Neural cell (in vitro differentiated cells): Measurements from ENCODE around the gene PHC1. TPM values are rescaled to one million over a fixed set of nuclear protein-coding genes. Genes with fewer than 3 reads are reported as not detected.
A peak's percentile ranks its signal among the peaks of the same experiment; 100 is the strongest.

Experiments used
- H2AFZ ChIP-seq: fragments of 200-600, 300-800 bp; sonication (generic), shearing (Covaris generic); 2 replicates; pipeline ENCODE4 v1.6.0; 2014; ENCODE audit warnings: low read depth, mild to moderate bottlenecking, antibody characterized with exemption, low read length, moderate library complexity
- H3F3A ChIP-seq: fragments of 200-600 bp; shearing (Covaris generic); 2 replicates; pipeline ENCODE4 v1.6.1; 2016; ENCODE audit warnings: mild to moderate bottlenecking, moderate library complexity, mixed read lengths, antibody characterized with exemption, low read length; ENCODE audit not compliant: insufficient read depth, poor library complexity, severe bottlenecking
- H3K27ac ChIP-seq: fragments of 200-600, 300-800 bp; sonication (generic), shearing (Covaris generic); 2 replicates; pipeline ENCODE4 v1.5.1; 2014; ENCODE audit warnings: mild to moderate bottlenecking, low read length, moderate library complexity
- H3K27me3 ChIP-seq: fragments of 300-800, 200-600 bp; sonication (generic), shearing (Covaris generic); 2 replicates; pipeline ENCODE4 v1.6.0; 2014; ENCODE audit warnings: mild to moderate bottlenecking, low read depth, low read length, moderate library complexity; ENCODE audit not compliant: insufficient read depth
- H3K36me3 ChIP-seq: fragments of 300-800, 200-600 bp; sonication (generic), shearing (Covaris generic); 2 replicates; pipeline ENCODE4 v1.5.1; 2014; ENCODE audit warnings: mild to moderate bottlenecking, antibody characterized with exemption, low read length, moderate library complexity; ENCODE audit not compliant: insufficient read depth
- H3K4me2 ChIP-seq: fragments of 300-800, 200-600 bp; sonication (generic), shearing (Covaris generic); 2 replicates; pipeline ENCODE4 v1.6.0; 2014; ENCODE audit warnings: mild to moderate bottlenecking, low read length
- H3K4me3 ChIP-seq: fragments of 300-800, 200-600 bp; sonication (generic), shearing (Covaris generic); 2 replicates; pipeline ENCODE4 v1.5.1; 2014; ENCODE audit warnings: mild to moderate bottlenecking, low read length, moderate library complexity
- H3K79me2 ChIP-seq: fragments of 200-600 bp; shearing (Covaris generic); replicated peaks from 2 replicates; pipeline ENCODE4 v1.6.0; 2014; ENCODE audit warnings: mild to moderate bottlenecking, low read length, moderate library complexity; ENCODE audit not compliant: insufficient read depth
- H3K9ac ChIP-seq: fragments of 300-800, 200-600 bp; sonication (generic), shearing (Covaris generic); 2 replicates; pipeline ENCODE4 v1.6.1; 2016; ENCODE audit warnings: mild to moderate bottlenecking, low read length, mixed read lengths
- H3K9me2 ChIP-seq: fragments of 200-600 bp; shearing (Covaris generic); 2 replicates; pipeline ENCODE4 v1.6.1; 2016; ENCODE audit warnings: mild to moderate bottlenecking, low read length, mixed read lengths; ENCODE audit not compliant: insufficient read depth
- H3K9me3 ChIP-seq: fragments of 200-600, 300-800 bp; sonication (generic), shearing (Covaris generic); 2 replicates; pipeline ENCODE4 v1.6.1; 2016; ENCODE audit warnings: mild to moderate bottlenecking, mixed run types, low read length, moderate library complexity, mixed read lengths
- H4K20me1 ChIP-seq: fragments of 200-600 bp; shearing (Covaris generic); 2 replicates; pipeline ENCODE4 v1.6.1; 2016; ENCODE audit warnings: mild to moderate bottlenecking, mixed run types; ENCODE audit not compliant: insufficient read depth
- CTCF ChIP-seq: fragments of 450-650 bp; IDR thresholded peaks from 2 replicates; pipeline ENCODE4 v1.5.1; 2014; ENCODE audit warnings: antibody characterized with exemption, mild to moderate bottlenecking, moderate library complexity; ENCODE audit not compliant: poor library complexity, severe bottlenecking
- EP300 ChIP-seq: fragments of 450-650 bp; conservative IDR thresholded peaks from 2 replicates; pipeline ENCODE4 v1.6.1; 2014; ENCODE audit warnings: antibody characterized with exemption, mild to moderate bottlenecking, moderate library complexity; ENCODE audit not compliant: poor library complexity, severe bottlenecking
- EZH2 ChIP-seq: fragments of 200-600, 300-800 bp; shearing (Covaris generic), sonication (generic); IDR thresholded peaks from 2 replicates; pipeline ENCODE4 v1.6.1; 2014; ENCODE audit warnings: antibody characterized with exemption, low read length, borderline replicate concordance, mild to moderate bottlenecking; ENCODE audit not compliant: insufficient read depth, poor library complexity, severe bottlenecking
- MXI1 ChIP-seq: fragments of 450-650 bp; conservative IDR thresholded peaks from 2 replicates; pipeline ENCODE4 v1.6.1; 2014; ENCODE audit warnings: antibody characterized with exemption, mild to moderate bottlenecking; ENCODE audit not compliant: poor library complexity, severe bottlenecking
- POLR2AphosphoS5 ChIP-seq: IDR thresholded peaks from 2 replicates; pipeline ENCODE4 v1.6.1; 2012
- RAD21 ChIP-seq: fragments of 450-650 bp; conservative IDR thresholded peaks from 2 replicates; pipeline ENCODE4 v1.6.1; 2014; ENCODE audit warnings: antibody characterized with exemption, mild to moderate bottlenecking, moderate library complexity
- REST ChIP-seq: IDR thresholded peaks from 2 replicates; pipeline ENCODE4 v1.6.1; 2012; ENCODE audit warnings: borderline replicate concordance
- SMC3 ChIP-seq: fragments of 450-650 bp; conservative IDR thresholded peaks from 2 replicates; pipeline ENCODE4 v1.6.1; 2014; ENCODE audit warnings: antibody characterized with exemption, mild to moderate bottlenecking, moderate library complexity; ENCODE audit not compliant: poor library complexity
- TAF1 ChIP-seq: IDR thresholded peaks from 2 replicates; pipeline ENCODE4 v1.6.1; 2012; ENCODE audit warnings: low read depth
- polyA plus RNA-seq: library from polyadenylated mRNA; depleted of rRNA; stranded (reverse); fragments of >200 nt; gene quantifications from 2 replicates; pipeline ENCODE4 v1.2.3, GENCODE V29; 2014

PHC1 gene
- polyA plus RNA-seq, 1 donor from 2014 or later: 104 TPM

- no peaks in the 10 kb centered on the region for H3K36me3 ChIP-seq
- H3K4me2 ChIP-seq: peak overlapping the region; percentile 92
- H4K20me1 ChIP-seq: no peaks in the 10 kb centered on the region
- H2AFZ ChIP-seq: peak overlapping the region; percentile 63
- peaks cover 35% of the 10 kb centered on the region for H3K79me2 ChIP-seq
- peak overlapping the region; percentile 82 for H3K9ac ChIP-seq
- no peaks in the 10 kb centered on the region for H3K27me3 ChIP-seq
- no peaks in the 10 kb centered on the region for H3K9me2 ChIP-seq
- no peaks in the 10 kb centered on the region for H3K9me3 ChIP-seq
- H3F3A ChIP-seq: no peaks in the 10 kb centered on the region
- TF ChIP-seq MXI1: no peak
- TF ChIP-seq RAD21: peak; percentile 48
- TF ChIP-seq CTCF: peak; percentile 56
- peak overlapping the region; percentile 79 for H3K4me3 ChIP-seq
- H3K27ac ChIP-seq: peak overlapping the region; percentile 90
Measured at GRCh38 chr12:8950221-8950527, 35.9 kb downstream of the PHC1 start.

- no peaks in the 10 kb centered on the region for H3K27me3 ChIP-seq
- no peaks in the 10 kb centered on the region for H4K20me1 ChIP-seq
- peak overlapping the region; percentile 82 for H3K9ac ChIP-seq
- H3K9me3 ChIP-seq: no peaks in the 10 kb centered on the region
- H3F3A ChIP-seq: no peaks in the 10 kb centered on the region
- H3K9me2 ChIP-seq: no peaks in the 10 kb centered on the region
- H3K4me2 ChIP-seq: peak overlapping the region; percentile 92
- H2AFZ ChIP-seq: peak overlapping the region; percentile 63
- peak overlapping the region; percentile 79 for H3K4me3 ChIP-seq
- TF ChIP-seq MXI1 (no peak), CTCF (no peak), SMC3 (no peak), TAF1 (no peak), POLR2AphosphoS5 (no peak), EP300 (no peak), REST (no peak), EZH2 (no peak), RAD21 (no peak)
- H3K79me2 ChIP-seq: peaks cover 29% of the 10 kb centered on the region
- H3K27ac ChIP-seq: no peak overlapping the region
- no peaks in the 10 kb centered on the region for H3K36me3 ChIP-seq
Measured at GRCh38 chr12:8950702-8951478, 36.6 kb downstream of the PHC1 start.
